ENCODE measurements around the gene COL21A1.
"Not testable (repeated sequence)": the region's sequence is repeated elsewhere in the genome, so short reads cannot be mapped to it uniquely, and the experiment has no call there.

The COL21A1 gene

GRCh38 chr6:56043076-56043475, 204.3 kb downstream of the COL21A1 start:
- no peak for DNase-seq

GRCh38 chr6:56041591-56041990, 205.8 kb downstream of the COL21A1 start:
- DNase-seq, result no peak

- no peak for DNase-seq
Observed at GRCh38 chr6:56040889-56041301, 206.5 kb downstream of the COL21A1 start.

- DNase-seq, result no peak
Observed at GRCh38 chr6:56040223-56040622, 207.2 kb downstream of the COL21A1 start.

GRCh38 chr6:56038764-56039163, 208.6 kb downstream of the COL21A1 start:
- no peak for DNase-seq

- no peak for DNase-seq
Observed at GRCh38 chr6:56037601-56038000, 209.8 kb downstream of the COL21A1 start.

GRCh38 chr6:56036916-56037600, 210.3 kb downstream of the COL21A1 start:
- no peak for DNase-seq

GRCh38 chr6:56033401-56033800, 214.0 kb downstream of the COL21A1 start:
- no peak for DNase-seq

GRCh38 chr6:56032715-56033260, 214.6 kb downstream of the COL21A1 start:
- DNase-seq, result no peak

- DNase-seq, result no peak
Observed at GRCh38 chr6:56027865-56028264, 219.5 kb downstream of the COL21A1 start.

- DNase-seq, result no peak
Observed at GRCh38 chr6:56026455-56027180, 220.8 kb downstream of the COL21A1 start.

GRCh38 chr6:56025795-56026194, 221.6 kb downstream of the COL21A1 start:
- DNase-seq, result no peak

- DNase-seq, result no peak
Observed at GRCh38 chr6:56024931-56025330, 222.4 kb downstream of the COL21A1 start.

GRCh38 chr6:56023829-56024228, 223.6 kb downstream of the COL21A1 start:
- DNase-seq, result no peak

- no peak for DNase-seq
Observed at GRCh38 chr6:56022678-56023077, 224.7 kb downstream of the COL21A1 start.

GRCh38 chr6:56021943-56022342, 225.4 kb downstream of the COL21A1 start:
- DNase-seq, result no peak

- no peak for DNase-seq
Observed at GRCh38 chr6:56019973-56020372, 227.4 kb downstream of the COL21A1 start.

GRCh38 chr6:56017198-56017597, 230.2 kb downstream of the COL21A1 start:
- DNase-seq, result no peak

GRCh38 chr6:56014039-56014438, 233.3 kb downstream of the COL21A1 start:
- DNase-seq, result not testable (repeated sequence)

GRCh38 chr6:56009636-56010035, 237.7 kb downstream of the COL21A1 start:
- DNase-seq, result no peak
